Occipital lobe (tissue), 2 donors: Measurements from ENCODE around the gene UTP3. TPM values are rescaled to one million over a fixed set of nuclear protein-coding genes. Genes with fewer than 3 reads are reported as not detected.
"Not testable (repeated sequence)": the region's sequence is repeated elsewhere in the genome, so short reads cannot be mapped to it uniquely, and the experiment has no call there.

Source experiments
- DNase-seq: peaks from one replicate; lab custom pipeline; 2025; lab: John Stamatoyannopoulos, UW
- total RNA-seq: library from RNA; depleted of rRNA; stranded (reverse); fragments of >200 nt; gene quantifications from one replicate; pipeline ENCODE4 v1.2.3, GENCODE V29; 2014

Gene UTP3, protein sequence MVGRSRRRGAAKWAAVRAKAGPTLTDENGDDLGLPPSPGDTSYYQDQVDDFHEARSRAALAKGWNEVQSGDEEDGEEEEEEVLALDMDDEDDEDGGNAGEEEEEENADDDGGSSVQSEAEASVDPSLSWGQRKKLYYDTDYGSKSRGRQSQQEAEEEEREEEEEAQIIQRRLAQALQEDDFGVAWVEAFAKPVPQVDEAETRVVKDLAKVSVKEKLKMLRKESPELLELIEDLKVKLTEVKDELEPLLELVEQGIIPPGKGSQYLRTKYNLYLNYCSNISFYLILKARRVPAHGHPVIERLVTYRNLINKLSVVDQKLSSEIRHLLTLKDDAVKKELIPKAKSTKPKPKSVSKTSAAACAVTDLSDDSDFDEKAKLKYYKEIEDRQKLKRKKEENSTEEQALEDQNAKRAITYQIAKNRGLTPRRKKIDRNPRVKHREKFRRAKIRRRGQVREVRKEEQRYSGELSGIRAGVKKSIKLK
- 15.0 TPM for total RNA-seq

GRCh38 chr4:70687821-70688794 lies at the start of gene UTP3:
Gene UTP3 (plus strand): TSS chr4:70688532. CDS start chr4:70688678, 146 bp downstream.
- DNase-seq: peak; percentile 96

DNA sequence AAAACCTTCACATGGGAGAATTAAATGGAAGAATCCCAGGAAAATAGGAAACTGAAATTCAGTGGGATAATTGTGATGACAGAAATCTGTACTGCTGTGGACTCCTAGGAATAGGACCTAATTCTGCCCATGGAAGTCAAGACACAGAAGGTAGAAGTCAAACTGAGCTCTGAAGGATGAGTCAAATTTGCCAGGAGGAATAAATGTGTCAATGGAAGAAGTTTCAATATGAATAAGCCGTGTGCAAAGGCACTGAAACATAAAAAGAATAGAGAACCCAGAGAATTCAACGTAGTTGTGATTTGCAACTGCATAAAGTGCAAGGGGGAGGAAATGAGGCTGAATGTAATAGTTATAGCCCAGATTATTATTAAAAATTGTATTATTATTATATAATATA lies 48.1 kb upstream of the UTP3 start:
- DNase-seq: no peak

DNA sequence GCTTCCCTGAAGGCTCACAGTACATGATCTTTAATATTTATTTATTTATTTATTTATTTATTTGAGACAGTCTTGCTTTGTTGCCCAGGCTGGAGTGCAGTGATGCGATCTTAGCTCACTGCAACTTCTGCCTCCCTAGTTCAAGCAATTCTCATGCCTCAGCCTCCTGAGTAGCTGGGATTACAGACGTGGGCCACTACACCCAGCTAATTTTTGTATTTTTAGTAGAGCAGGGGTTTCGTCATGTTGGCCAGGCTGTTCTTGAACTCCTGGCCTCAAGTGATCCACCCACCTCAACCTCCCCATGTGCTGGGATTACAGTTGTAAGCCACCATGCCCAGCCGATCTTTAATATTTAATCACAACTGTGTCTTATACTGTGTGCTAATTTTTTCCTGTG lies 37.6 kb upstream of the UTP3 start:
- not testable (repeated sequence) for DNase-seq

DNA sequence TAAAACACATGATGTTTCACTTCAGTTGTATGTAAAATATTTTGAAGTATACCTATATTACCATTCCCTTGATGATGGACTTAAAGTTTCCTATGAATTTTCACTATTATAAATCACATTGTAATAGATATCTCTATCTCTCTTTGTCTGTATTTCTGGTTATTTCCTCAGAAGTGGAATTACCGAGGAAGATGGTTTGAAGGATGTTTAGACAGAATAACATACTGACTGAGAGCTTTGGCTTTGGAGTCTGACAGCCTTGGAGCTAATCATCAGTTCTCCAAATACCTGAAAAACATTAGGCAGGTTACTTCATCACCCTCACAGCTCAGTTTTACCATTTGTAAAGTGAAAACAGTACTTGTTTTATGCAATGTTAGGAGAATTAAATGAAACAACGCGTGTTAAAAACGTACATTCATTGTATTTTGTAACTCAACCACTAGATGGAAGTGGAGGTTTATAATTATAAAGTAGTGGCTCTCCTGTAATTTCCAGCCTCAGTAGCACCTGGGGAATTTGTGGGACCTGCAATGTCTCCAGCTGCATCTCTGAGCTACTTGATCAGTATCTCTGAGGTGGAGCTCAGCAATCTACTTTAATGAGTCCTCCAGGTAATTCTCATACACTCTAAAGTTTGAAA lies 36.3 kb upstream of the UTP3 start:
- no peak for DNase-seq

DNA sequence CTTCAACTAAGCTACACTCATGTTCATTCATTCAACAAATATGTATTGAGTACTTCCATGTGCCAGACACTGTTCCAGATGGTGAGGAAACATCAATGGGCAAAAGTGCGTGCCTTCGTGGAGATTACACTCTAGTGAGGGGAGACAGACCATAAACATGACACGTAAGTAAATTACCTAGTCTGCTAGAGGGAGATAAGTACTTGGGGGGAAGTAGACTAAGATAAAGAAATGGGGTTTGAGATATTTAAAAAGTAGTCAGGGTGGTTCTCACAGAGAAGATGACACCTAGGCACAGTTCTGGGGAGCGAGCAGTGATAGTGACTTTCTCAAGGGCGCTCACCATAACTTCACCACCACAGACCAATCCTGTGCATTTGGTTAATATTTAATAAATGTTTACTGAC lies 33.7 kb upstream of the UTP3 start:
- no peak for DNase-seq

DNA sequence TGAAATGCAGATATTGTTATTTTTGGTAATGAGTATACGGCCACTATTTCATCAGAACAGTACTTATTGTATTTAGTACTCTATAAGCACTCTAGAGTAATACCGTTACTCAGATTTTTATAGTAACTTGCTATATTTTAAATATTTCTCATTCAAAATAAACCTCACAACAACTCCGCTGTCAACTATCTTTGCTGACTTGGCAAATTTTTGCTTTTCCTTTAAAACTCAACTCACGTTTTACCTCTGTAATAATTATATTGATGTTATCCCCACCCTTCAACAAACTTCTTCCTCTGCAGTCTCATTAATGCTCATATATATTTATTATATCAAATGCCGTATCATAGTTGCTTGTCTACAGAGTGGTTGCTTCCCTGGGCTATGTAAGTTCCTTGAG lies 31.0 kb upstream of the UTP3 start:
- DNase-seq: no peak

GRCh38 chr4:70658418-70658817 lies 29.9 kb upstream of the UTP3 start:
- no peak for DNase-seq

GRCh38 chr4:70660106-70660505 lies 28.2 kb upstream of the UTP3 start:
- DNase-seq: no peak

DNA sequence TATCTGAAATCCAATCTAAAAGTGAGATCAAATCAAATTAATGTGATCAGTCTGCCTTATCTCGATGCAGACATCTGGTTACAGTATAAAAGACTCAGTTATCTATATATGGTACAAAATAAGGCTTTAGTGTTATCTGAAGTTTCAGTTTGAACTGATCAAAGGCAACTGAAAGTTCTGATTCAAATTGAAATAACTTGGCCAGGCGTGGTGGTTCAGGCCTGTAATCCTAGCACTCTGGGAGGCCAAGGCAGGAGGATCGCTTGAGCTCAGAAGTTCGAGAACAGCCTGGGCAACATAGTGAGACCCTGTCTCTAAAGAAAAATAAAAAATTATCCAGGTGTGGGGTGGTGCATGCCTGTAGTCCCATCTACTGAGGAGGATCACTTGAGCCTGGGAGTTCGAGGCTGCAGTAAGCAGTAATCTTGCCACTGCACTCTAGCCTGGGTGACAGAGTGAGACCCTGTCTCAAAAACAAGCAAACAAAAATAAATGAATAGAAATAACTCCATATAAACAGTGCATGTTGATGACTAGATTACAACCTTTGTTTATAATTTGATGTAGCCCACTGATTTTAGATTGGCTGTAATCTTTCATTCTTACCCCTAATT lies 26.9 kb upstream of the UTP3 start:
- DNase-seq: not testable (repeated sequence)

DNA sequence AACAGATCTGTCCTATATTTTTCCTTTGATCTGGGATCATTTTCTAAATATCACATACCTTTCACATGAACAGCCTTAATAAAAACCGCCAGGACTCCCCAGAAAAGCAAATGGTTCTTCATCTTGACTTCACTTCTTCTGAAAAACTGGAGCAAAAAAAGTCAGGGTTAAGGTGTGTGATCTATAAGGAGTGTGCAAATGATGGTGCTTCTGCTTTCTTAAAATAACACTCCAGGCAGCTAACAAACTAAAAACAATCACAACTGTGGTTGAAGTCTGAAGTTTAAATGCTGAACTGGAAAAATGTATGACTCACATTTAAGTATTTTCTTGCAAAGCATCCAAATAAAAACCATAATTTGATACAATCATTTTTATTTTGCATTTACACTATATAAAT lies 22.0 kb upstream of the UTP3 start, which contains the start of gene JCHAIN:
Gene JCHAIN, minus strand, starts transcription at position 140 of the 400 bp plus-strand sequence. Its CDS starts 18 bp downstream, at position 122.
- DNase-seq: no peak

DNA sequence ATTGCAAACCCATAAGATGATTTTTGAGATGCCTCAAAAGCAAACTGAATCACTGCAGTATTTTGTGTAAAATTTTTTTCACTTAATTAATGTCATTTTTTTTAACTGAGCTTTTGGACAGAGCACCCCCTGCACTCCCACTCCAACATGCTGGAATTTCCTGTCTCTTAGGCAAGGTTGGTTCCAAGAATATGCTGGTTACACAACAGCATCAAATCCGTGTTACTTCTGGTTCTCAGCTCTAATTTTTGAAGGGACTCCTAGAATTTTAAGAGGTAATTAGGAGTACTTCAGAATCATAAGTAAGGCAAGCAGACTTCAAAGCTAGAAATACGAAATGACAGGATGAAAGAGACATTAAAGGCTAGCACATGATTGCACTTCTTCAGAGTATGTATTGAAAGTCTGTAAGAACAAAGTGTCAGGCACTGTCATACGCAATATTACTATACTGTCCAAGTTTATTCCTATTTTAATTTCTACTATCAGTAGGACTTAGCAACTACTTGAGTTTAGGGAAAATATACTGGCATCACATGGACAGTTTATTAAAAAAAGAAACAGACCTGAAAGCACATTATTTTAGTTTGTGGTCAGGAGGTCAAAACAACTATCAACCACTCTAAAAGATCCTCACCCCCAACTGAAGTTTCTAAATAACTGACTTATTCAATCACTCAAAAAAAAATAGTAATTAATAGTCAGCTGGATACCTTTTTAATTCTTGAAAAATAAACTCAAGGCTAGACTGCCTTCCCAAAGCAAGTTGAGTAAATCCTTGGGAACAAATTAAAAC lies 20.4 kb upstream of the UTP3 start:
- DNase-seq: no peak

GRCh38 chr4:70670332-70671014 lies 17.9 kb upstream of the UTP3 start:
- no peak for DNase-seq

- no peak for DNase-seq
Observed at GRCh38 chr4:70671091-70671490, 17.2 kb upstream of the UTP3 start.

GRCh38 chr4:70674191-70674590 lies 14.1 kb upstream of the UTP3 start:
- DNase-seq: no peak

DNA sequence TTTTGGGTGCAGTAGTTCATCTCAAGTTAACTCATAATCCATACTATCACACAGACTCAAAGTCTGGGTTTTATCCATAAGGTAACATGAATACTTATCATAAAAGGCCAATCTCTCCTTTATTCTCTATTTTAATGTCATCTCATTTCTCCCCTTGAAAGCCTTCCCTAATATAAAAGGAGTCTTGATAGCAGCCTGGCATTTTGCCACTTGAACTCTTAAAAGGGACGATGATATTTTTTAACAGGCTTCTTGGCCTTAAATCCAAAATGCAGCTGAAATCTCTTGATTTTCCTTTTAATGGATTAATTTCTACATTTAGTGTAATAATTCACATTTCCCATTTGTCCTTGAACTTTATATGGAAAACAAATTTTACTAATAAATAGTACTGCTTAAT lies 13.6 kb upstream of the UTP3 start:
- no peak for DNase-seq

- no peak for DNase-seq
Observed at GRCh38 chr4:70676554-70677090, 11.7 kb upstream of the UTP3 start.

- DNase-seq: no peak
Observed at GRCh38 chr4:70678383-70678999, 9.8 kb upstream of the UTP3 start.

DNA sequence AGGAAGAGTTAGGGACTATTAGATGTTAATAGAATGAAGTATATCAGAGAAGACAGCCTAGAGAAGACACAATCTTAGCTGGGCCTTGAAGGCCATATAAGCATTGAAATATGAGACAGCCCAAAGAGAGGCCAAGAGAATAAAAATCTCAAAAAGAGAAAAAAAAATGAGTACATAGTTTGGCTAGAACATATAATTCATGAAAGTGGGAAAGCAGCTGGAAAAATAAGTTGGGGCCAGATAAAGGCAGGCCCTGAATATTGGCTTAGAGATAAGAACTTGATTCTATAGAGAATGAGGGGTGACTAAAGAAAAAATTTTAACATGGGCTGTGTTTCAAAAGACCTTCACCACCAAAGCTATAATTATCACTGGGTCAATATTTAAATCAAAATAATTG lies 7.4 kb upstream of the UTP3 start:
- DNase-seq: no peak

DNA sequence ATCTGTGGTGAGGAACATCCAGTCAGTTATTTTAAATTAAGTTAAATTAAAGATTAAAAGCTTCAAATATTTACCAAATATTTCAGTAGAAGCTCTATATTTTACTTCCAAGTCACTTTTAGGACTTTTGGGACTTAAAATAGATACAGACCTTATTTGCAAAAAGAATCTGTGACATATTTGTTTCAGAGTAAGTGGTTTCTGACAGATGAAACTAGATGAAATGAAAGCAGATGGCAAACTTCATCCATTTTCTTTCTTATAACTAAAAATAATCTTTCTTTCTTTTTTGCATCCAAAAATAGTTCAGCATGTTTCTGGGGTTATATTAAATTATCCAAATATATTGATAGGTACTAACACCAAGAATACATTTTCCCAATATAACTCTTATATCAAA lies 6.6 kb upstream of the UTP3 start:
- no peak for DNase-seq
